AG04449 (cell line): ENCODE measurements around the gene ABCC10.
"Not testable (repeated sequence)": the region's sequence is repeated elsewhere in the genome, so short reads cannot be mapped to it uniquely, and the experiment has no call there.

ENCODE experiments used
- CTCF ChIA-PET: fragments of 350-600 bp; formaldehyde crosslinking; extraction: SDS; loops from one replicate; lab custom pipeline; 2021; ENCODE audit warnings: antibody characterized with exemption; lab: Yijun Ruan, JAX
- POLR2A ChIA-PET: fragments of 400-600, 350-600 bp; formaldehyde crosslinking; extraction: SDS; loops from one replicate; lab custom pipeline; 2020; ENCODE audit warnings: antibody characterized with exemption, inconsistent platforms; lab: Yijun Ruan, JAX
- DNase-seq: peaks from one replicate; pipeline ENCODE4 v3.0.0-alpha.2; 2010; ENCODE audit warnings: low read depth, low spot score
- H3K4me3 ChIP-seq: 2 replicates; pipeline ENCODE4 v1.5.1; 2011; ENCODE audit warnings: low read depth, mild to moderate bottlenecking, control low read depth, low read length
- TF ChIP-seq, protein P1 (sequence below): IDR thresholded peaks from one replicate; pipeline ENCODE4 v1.5.1; 2011; ENCODE audit warnings: mild to moderate bottlenecking, moderate library complexity, low read length, control low read depth, inconsistent platforms; ENCODE audit not compliant: insufficient read depth; ENCODE audit errors: missing control alignments

ABCC10 gene

DNA sequence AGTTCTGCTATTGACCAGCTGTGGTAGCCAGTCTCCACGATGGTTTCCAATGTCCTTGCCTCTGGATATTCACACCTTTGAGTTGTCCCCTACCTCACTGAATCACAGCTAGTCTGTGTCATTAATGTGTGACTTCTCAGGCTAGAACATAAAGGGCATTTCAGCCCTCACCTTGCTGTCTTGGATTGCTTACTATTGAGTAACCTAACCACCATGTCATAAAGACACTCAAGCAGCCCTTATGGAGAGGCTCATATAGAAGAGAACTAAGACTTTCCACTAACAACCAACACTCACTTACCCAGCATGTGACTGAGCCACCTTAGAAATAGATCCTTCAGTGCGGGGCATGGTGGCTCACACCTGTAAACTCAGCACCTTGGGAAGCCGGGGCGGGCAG lies 19.1 kb upstream of the ABCC10 start:
- ChIA-PET POLR2A (no interaction called here), CTCF (no interaction called here)
- H3K4me3 ChIP-seq = no peak overlapping the region
- TF ChIP-seq, protein P1, sequence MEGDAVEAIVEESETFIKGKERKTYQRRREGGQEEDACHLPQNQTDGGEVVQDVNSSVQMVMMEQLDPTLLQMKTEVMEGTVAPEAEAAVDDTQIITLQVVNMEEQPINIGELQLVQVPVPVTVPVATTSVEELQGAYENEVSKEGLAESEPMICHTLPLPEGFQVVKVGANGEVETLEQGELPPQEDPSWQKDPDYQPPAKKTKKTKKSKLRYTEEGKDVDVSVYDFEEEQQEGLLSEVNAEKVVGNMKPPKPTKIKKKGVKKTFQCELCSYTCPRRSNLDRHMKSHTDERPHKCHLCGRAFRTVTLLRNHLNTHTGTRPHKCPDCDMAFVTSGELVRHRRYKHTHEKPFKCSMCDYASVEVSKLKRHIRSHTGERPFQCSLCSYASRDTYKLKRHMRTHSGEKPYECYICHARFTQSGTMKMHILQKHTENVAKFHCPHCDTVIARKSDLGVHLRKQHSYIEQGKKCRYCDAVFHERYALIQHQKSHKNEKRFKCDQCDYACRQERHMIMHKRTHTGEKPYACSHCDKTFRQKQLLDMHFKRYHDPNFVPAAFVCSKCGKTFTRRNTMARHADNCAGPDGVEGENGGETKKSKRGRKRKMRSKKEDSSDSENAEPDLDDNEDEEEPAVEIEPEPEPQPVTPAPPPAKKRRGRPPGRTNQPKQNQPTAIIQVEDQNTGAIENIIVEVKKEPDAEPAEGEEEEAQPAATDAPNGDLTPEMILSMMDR = no peak
- DNase-seq = no peak

DNA sequence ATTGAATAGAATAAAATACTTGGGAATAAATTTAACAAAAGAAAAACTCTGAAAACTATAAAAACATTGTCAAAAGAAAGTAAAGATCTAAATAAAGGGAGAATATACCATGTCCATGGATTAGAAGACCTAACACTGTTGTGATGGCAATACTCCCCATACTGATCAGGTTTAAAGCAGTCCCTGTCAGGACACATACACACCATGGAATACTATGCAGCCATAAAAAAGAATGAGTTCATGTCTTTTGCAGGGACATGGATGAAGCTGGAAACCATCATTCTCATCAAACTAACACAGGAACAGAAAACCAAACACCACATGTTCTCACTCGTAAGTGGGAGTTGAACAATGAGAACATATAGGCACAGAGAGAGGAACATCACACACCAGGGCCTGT lies 16.6 kb upstream of the ABCC10 start:
- DNase-seq, H3K4me3 ChIP-seq, POLR2A ChIA-PET: not testable (repeated sequence)
- CTCF ChIA-PET = interaction anchor here (1.6 kb wide), 2 partner anchors 95 to 182 kb away, joined by 3 to 6 read pairs; partner anchors contain the start of gene DNPH1

DNA sequence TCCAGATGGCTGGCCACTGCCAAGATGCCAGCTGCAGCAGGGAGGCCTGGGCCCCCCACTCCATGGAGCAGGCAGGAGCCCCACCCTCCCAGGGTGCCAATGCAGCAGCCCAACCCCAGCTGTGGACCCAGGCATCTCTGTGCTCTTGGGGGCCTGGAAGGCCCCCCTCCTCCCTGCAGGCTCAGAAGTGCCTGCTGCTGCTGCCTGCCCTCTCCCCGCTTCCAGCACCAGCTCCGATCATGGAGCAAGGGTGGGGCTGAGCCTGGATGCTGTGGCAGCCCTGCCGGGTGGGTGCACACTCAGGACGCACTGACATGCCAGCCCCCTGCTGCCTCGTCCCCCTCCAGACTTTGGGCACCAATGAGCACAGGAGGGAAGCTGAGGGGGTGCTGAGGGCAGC lies 14.8 kb upstream of the ABCC10 start:
- POLR2A ChIA-PET = no interaction called here
- TF ChIP-seq, protein P1 = no peak
- no peak overlapping the region for H3K4me3 ChIP-seq
- DNase-seq = no peak
- CTCF ChIA-PET = no interaction called here

DNA sequence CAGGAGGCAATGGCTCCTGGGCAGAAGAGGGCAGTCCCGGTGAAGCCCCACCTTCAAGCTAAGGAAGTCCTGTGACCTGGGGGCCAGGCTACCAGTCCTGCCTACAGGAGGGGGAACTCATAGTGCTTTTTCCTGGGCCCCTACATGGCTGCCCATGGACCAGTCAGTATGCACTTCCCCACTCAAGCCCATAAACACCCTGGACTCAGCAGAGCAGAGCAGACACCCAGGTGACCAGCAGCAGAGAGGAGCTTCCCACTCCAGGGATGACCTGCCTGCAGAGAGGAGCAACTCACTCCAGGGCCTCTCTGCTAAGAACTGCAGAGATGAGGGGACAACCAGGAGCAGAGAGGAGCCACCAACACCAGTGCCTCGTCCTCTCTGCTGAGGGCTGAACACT lies 14.3 kb upstream of the ABCC10 start:
- DNase-seq = no peak
- ChIA-PET CTCF (interaction anchor here (1.4 kb wide), 1 partner anchor 16 kb away, joined by 4 read pairs; no protein-coding TSS in a partner anchor), POLR2A (no interaction called here)
- TF ChIP-seq, protein P1 = no peak
- H3K4me3 ChIP-seq = no peak overlapping the region

DNA sequence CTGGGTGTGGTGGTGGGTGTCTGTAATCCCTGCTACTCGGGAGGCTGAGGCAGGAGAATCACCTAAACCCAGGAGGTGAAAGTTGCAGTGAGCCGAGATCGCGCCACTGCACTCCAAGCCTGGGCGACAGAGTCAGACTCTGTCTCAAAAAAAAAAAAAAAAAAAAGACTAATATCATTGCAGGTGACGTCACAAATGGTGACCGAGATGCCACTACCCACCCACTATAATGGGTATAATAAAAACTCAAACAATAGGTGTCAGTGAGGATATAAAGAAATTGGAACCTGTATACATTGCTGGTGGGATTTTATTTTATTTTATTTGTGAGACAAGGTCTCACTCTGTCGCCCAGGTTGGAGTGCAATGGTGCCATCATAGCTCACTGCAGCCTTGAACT lies 12.1 kb upstream of the ABCC10 start:
- POLR2A ChIA-PET, DNase-seq, H3K4me3 ChIP-seq: not testable (repeated sequence)
- CTCF ChIA-PET = interaction anchor here (0.7 to 1.5 kb wide), 4 partner anchors 9 to 185 kb away, joined by 3 to 5 read pairs (median 4); no protein-coding TSS in a partner anchor

DNA sequence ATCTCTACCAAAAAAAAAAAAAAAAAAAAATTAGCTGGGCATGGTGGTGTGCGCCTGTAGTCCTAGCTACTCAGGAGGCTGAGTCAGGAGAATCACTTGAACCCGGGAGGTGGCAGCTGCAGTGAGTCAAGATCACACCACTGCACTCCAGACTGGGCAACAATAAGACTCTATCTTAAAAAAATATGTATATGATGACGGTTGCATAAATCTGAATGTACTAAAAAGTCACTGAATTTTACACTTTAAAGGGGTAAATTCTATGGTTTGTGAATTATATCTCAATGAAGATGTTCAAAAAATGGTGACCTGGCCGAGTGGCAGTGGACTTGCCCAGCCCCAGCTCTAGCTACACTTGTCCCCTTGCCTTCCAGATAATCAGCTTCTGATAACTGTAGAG lies 10.4 kb upstream of the ABCC10 start:
- no peak overlapping the region for H3K4me3 ChIP-seq
- POLR2A ChIA-PET = no interaction called here
- TF ChIP-seq, protein P1 = no peak
- CTCF ChIA-PET = no interaction called here
- no peak for DNase-seq

DNA sequence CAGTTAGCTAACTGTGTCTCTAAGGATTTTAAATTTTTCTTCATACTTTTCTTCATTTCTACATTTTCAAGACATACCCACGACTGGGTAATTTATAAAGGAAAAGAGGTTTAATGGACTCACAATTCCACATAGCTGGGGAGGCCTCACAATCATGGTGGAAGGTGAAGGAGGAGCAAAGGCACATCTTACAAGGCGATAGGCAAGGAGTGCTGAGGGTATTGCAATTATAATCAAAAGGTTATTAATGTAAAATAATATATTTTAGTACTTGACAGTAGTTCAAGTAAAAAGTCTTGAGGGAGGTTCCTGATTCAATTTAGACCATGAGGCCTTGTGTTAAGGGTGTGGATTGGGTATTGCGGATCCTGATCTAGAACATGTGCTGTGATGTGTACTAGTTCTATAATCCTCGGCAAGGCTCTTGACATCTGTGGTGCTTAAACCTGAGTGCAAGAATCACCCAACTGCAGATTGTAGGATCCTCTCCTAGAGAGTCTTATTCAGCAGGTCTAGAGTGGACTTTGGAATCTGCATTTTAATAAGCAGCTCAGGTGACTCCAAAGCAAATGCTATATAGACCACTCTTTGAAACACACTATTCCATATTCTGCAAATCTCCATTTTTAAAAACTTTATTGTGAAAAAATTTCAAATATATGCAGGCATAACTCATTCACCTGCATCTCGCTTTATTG lies 7.2 kb upstream of the ABCC10 start:
- TF ChIP-seq, protein P1 = no peak
- no peak for DNase-seq
- no peak overlapping the region for H3K4me3 ChIP-seq
- ChIA-PET POLR2A (no interaction called here), CTCF (interaction anchor here (0.8 kb wide), 1 partner anchor 11 kb away, joined by 3 read pairs; no protein-coding TSS in a partner anchor)
